A549 (cell line): Measurements from ENCODE around the gene RPS17. TPM values are rescaled to one million over a fixed set of nuclear protein-coding genes. Genes with fewer than 3 reads are reported as not detected.

Source experiments
- ATAC-seq, 2 experiments: fragments of 200-7000 bp in 1 of 2; fragments of >200 bp in 1 of 2; cut with Nextera tagmentation in 1 of 2; cut with Tn5 transposase in 1 of 2; 3 replicates each; pipeline versions ENCODE4 v1.8.0 to v1.9.1; 2018 to 2020; ENCODE audit warnings: mild to moderate bottlenecking in 1 of 2, moderate library complexity in 1 of 2
- CTCF ChIA-PET: fragments of 300-600 bp; sonication (Branson Sonifier 250); formaldehyde crosslinking; extraction: SDS; loops from one replicate; lab custom pipeline; 2021; ENCODE audit warnings: antibody characterized with exemption, inconsistent platforms; lab: Yijun Ruan, JAX
- POLR2A ChIA-PET: fragments of 350-600 bp; formaldehyde crosslinking; extraction: SDS; loops from one replicate; lab custom pipeline; 2021; ENCODE audit warnings: antibody characterized with exemption, inconsistent platforms; lab: Yijun Ruan, JAX
- DNase-seq, 2 experiments: peaks; one replicate each; pipeline versions ENCODE4 v3.0.0 to v3.0.0-alpha.2; 2011 to 2016; ENCODE audit warnings: low read depth in 1 of 2, low spot score in 1 of 2
- FAIRE-seq: peaks from 2 replicates; lab custom pipeline; 2011; peaks lifted over from hg19 to GRCh38; lab: Jason Lieb, UNC
- H3K27ac ChIP-seq, 2 experiments: fragments of >200 bp; sonication (Bioruptor Twin); formaldehyde crosslinking; 3 replicates each; pipeline ENCODE4 v1.5.1; 2016 to 2017
- H3K4me1 ChIP-seq: fragments of >200 bp; sonication (Bioruptor Twin); formaldehyde crosslinking; 3 replicates; pipeline ENCODE4 v1.6.1; 2016
- H3K4me2 ChIP-seq: fragments of >200 bp; sonication (Bioruptor Twin); formaldehyde crosslinking; 3 replicates; pipeline ENCODE4 v1.6.1; 2016
- H3K4me3 ChIP-seq: fragments of >200 bp; sonication (Bioruptor Twin); formaldehyde crosslinking; 3 replicates; pipeline ENCODE4 v1.5.1; 2016
- H3K9me3 ChIP-seq: fragments of >200 bp; sonication (Bioruptor Twin); formaldehyde crosslinking; 3 replicates; pipeline ENCODE4 v1.6.1; 2016
- CBX2 ChIP-seq: fragments of 200-600 bp; sonication (generic); IDR thresholded peaks from 2 replicates; pipeline ENCODE4 v1.6.1; 2016; ENCODE audit warnings: low read depth, mild to moderate bottlenecking, borderline replicate concordance
- EHMT2 ChIP-seq: fragments of 200-600 bp; sonication (generic); IDR thresholded peaks from 2 replicates; pipeline ENCODE4 v1.6.1; 2016; ENCODE audit warnings: antibody characterized with exemption, low read depth, mild to moderate bottlenecking, moderate library complexity
- EP300 ChIP-seq, 2 experiments: fragments of >200 bp; sonication (Bioruptor Twin); formaldehyde crosslinking; IDR thresholded peaks; 2 replicates in 1 of 2; 3 replicates in 1 of 2; pipeline ENCODE4 v1.6.1; 2016 to 2017
- FOSB ChIP-seq: fragments of 250-450 bp; sonication (Bioruptor Pico); IDR thresholded peaks from 2 replicates; pipeline ENCODE4 v1.5.0; 2020; ENCODE audit warnings: mild to moderate bottlenecking, moderate library complexity
- GATA3 ChIP-seq: IDR thresholded peaks from 2 replicates; pipeline ENCODE4 v1.6.1; 2012; ENCODE audit warnings: borderline replicate concordance
- HOXB5 ChIP-seq: fragments of 250-450 bp; sonication (Bioruptor Pico); IDR thresholded peaks from 2 replicates; pipeline ENCODE4 v1.5.0; 2020; ENCODE audit warnings: mild to moderate bottlenecking, moderate library complexity
- JUN ChIP-seq, 2 experiments: fragments of >200 bp; sonication (Bioruptor Twin); formaldehyde crosslinking; IDR thresholded peaks; 2 replicates in 1 of 2; 3 replicates in 1 of 2; pipeline ENCODE4 v1.6.1; 2016 to 2017
- KDM1A ChIP-seq: fragments of 200-600 bp; sonication (generic); IDR thresholded peaks from 2 replicates; pipeline ENCODE4 v1.6.1; 2016; ENCODE audit warnings: low read depth, mild to moderate bottlenecking
- MAZ ChIP-seq: fragments of 150-350 bp; IDR thresholded peaks from 2 replicates; pipeline ENCODE4 v1.6.1; 2014; ENCODE audit warnings: antibody characterized with exemption, low read depth, low read length, borderline replicate concordance
- NR3C1 ChIP-seq: fragments of >200 bp; sonication (Bioruptor Twin); formaldehyde crosslinking; IDR thresholded peaks from 3 replicates; pipeline ENCODE4 v1.6.1; 2017
- RAD21 ChIP-seq, 2 experiments: fragments of >200 bp in 1 of 2; sonication (Bioruptor Twin) in 1 of 2; formaldehyde crosslinking in 1 of 2; IDR thresholded peaks in 1 of 2; conservative IDR thresholded peaks in 1 of 2; 2 replicates in 1 of 2; 3 replicates in 1 of 2; pipeline ENCODE4 v1.6.1; 2012 to 2018; ENCODE audit warnings: inconsistent platforms in 1 of 2
- RCOR1 ChIP-seq: fragments of 150-350 bp; IDR thresholded peaks from 2 replicates; pipeline ENCODE4 v1.6.1; 2014; ENCODE audit warnings: antibody characterized with exemption, low read length, low read depth
- SMC3 ChIP-seq: fragments of >200 bp; sonication (Bioruptor Twin); formaldehyde crosslinking; IDR thresholded peaks from 3 replicates; pipeline ENCODE4 v1.6.1; 2018; ENCODE audit warnings: inconsistent platforms
- ZNF302 ChIP-seq: fragments of 250-450 bp; sonication (Bioruptor Pico); IDR thresholded peaks from 2 replicates; pipeline ENCODE4 v1.9.0; 2021; ENCODE audit warnings: inconsistent platforms, mild to moderate bottlenecking, moderate library complexity
- WGBS: methylation state at CpG from one replicate; pipeline ENCODE4 v1.1.6; 2017; ENCODE audit errors: missing lambda C conversion rate; 5-methylcytosine and 5-hydroxymethylcytosine counted together
- polyA plus RNA-seq, 4 experiments: library from polyadenylated mRNA; depleted of rRNA in 3 of 4; stranded (reverse); fragments of >200 nt; fragmentation: RNase III in 1 of 4; extraction: RNeasy Plus Mini Kit Qiagen cat#74134 plus additional on column Dnase treatment in 1 of 4; gene quantifications; 2 replicates in 3 of 4; 3 replicates in 1 of 4; pipeline ENCODE4 v1.2.3, GENCODE V29; 2011 to 2017
- TF ChIP-seq, protein P1 (sequence below): fragments of 450-650 bp; IDR thresholded peaks from 2 replicates; pipeline ENCODE4 v1.6.1; 2014; ENCODE audit warnings: antibody characterized with exemption
- TF ChIP-seq, protein P2 (sequence below): fragments of 200-600 bp; sonication (generic); IDR thresholded peaks from 2 replicates; pipeline ENCODE4 v1.6.1; 2016; ENCODE audit warnings: antibody characterized with exemption, mild to moderate bottlenecking, moderate library complexity
- TF ChIP-seq, protein P3 (sequence below): IDR thresholded peaks from 2 replicates; pipeline ENCODE4 v1.6.1; 2012
- TF ChIP-seq, protein P4 (sequence below): fragments of >200 bp; sonication (Bioruptor Twin); formaldehyde crosslinking; IDR thresholded peaks from 3 replicates; pipeline ENCODE4 v1.5.1; 2016

Gene RPS17
- polyA plus RNA-seq, 2 of the 4 experiments (the other 2 are of a cell fraction): 6,127 to 8,061 TPM

DNA sequence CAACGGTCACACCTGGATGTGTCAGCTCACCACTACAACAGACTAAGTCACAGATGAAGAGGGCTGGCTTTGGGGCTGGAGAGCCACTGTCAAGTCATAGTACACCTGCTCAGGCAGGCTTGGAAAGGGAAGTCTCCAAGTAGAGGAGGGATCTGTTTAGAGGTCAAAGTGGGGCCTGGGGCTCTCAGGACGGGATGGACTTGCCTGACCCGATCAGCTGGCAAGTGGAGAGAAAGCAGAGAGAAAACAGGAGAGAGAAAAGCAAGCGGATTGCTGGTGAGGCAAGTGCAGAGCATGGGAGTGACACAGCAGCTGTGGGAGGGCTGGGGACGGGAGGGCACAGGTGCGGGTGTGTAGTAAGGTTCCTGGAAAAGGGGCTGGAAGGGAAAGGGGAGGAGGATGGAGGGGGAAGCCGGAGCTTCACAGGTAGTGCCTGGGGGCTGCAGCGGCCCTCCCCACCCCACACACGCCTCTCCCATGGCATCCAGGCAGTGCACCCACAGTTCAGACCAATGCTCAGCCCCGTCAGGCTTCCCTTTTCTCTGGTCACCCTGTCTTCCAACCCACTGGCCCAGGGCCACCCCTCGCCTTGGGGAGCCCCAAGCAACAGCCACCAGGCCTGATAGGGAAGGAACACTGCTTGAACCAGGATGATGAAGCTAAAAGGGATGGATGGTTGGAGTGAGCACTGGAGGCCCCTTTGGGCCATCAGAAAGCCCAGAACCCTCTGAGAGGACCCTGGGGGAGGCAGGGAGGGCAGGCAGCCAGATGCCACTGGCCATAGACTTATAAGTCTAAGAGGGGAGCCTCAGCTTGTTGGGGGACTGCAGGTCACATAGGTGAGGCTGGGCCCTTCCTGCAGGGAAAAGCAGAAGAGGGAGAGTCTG, 8.5 kb downstream of the RPS17 start:
- 78% methylated on average over 11 of the region's 11 CpGs for WGBS
- H3K4me2 ChIP-seq: no peak overlapping the region
- TF ChIP-seq MAZ (no peak), KDM1A (no peak), CBX2 (no peak)
- TF ChIP-seq, protein P1, sequence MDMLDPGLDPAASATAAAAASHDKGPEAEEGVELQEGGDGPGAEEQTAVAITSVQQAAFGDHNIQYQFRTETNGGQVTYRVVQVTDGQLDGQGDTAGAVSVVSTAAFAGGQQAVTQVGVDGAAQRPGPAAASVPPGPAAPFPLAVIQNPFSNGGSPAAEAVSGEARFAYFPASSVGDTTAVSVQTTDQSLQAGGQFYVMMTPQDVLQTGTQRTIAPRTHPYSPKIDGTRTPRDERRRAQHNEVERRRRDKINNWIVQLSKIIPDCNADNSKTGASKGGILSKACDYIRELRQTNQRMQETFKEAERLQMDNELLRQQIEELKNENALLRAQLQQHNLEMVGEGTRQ: no peak
- TF ChIP-seq, protein P2, sequence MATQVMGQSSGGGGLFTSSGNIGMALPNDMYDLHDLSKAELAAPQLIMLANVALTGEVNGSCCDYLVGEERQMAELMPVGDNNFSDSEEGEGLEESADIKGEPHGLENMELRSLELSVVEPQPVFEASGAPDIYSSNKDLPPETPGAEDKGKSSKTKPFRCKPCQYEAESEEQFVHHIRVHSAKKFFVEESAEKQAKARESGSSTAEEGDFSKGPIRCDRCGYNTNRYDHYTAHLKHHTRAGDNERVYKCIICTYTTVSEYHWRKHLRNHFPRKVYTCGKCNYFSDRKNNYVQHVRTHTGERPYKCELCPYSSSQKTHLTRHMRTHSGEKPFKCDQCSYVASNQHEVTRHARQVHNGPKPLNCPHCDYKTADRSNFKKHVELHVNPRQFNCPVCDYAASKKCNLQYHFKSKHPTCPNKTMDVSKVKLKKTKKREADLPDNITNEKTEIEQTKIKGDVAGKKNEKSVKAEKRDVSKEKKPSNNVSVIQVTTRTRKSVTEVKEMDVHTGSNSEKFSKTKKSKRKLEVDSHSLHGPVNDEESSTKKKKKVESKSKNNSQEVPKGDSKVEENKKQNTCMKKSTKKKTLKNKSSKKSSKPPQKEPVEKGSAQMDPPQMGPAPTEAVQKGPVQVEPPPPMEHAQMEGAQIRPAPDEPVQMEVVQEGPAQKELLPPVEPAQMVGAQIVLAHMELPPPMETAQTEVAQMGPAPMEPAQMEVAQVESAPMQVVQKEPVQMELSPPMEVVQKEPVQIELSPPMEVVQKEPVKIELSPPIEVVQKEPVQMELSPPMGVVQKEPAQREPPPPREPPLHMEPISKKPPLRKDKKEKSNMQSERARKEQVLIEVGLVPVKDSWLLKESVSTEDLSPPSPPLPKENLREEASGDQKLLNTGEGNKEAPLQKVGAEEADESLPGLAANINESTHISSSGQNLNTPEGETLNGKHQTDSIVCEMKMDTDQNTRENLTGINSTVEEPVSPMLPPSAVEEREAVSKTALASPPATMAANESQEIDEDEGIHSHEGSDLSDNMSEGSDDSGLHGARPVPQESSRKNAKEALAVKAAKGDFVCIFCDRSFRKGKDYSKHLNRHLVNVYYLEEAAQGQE: no peak
- no peak overlapping the region for H3K4me3 ChIP-seq
- ChIA-PET POLR2A (interaction anchor here (3.0 kb wide), 1 partner anchor 8 kb away, joined by 52 read pairs; the partner anchor contains the start of gene RPS17), CTCF (interaction anchor here (0.7 to 5.9 kb wide), 14 partner anchors 9 to 1122 kb away, joined by 3 to 108 read pairs (median 4); partner anchors contain the start of gene RPS17)
- DNase-seq (no peak), ATAC-seq (peak; percentile 22 to 30; a peak in 3 of 6 replicates), FAIRE-seq (no peak)
- no peak overlapping the region for H3K27ac ChIP-seq
- no peaks in the 10 kb centered on the region for H3K9me3 ChIP-seq
- peaks cover 7% of the 10 kb centered on the region for H3K4me1 ChIP-seq

DNA sequence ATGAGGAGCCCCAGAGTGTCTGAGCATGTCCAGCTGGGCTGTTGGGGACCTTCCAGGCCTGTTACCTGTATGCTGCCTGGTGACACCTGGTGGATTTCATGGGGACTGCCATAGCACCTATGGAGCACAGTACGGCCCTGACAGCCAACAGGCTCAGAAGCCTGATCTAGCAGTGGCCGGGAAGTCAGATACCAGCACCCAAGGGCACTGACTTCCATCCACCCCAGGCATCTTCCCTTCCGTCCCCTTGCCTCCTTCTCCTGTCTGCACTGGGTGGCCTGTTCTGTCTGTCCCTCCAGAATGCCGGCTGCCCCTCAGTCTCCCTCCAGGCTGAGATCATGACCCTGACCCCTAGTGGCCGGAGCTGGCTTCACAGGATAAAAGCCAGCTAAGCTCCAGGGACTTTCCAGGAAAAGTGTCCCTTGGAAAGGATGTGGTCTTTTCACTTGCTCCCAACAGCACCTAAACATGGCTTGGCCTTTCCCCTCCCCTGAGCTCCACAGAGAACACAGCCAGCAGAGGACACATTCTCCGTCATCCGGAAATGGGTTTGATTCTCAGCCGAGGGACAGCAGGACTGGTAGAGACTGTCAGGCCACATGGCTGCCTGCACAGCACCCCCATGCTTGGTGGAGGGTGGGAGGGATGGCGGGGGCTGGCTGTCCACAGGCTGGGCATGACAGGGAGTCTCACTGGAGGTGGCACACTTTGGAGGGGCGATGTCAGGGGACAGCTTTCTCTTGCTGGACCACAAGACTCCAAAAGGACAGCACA, 9.5 kb downstream of the RPS17 start:
- 12% methylated on average over 10 of the region's 10 CpGs for WGBS
- no peak for FAIRE-seq
- ChIA-PET POLR2A (interaction anchor here (0.6 to 3.0 kb wide), 3 partner anchors 9 to 472 kb away, joined by 3 to 52 read pairs (median 4); partner anchors contain the start of gene RPS17), CTCF (interaction anchor here (0.5 to 5.9 kb wide), 26 partner anchors 10 to 1913 kb away, joined by 3 to 108 read pairs (median 3); partner anchors contain the start of genes RPS17 and WHAMM)
- DNase-seq: peak; percentile 80 to 86
- H3K4me3 ChIP-seq: no peak overlapping the region
- H3K27ac ChIP-seq: peak overlapping the region in 1 of 2 experiments; percentile 66; a peak in 3 of 6 replicates
- H3K4me1 ChIP-seq: peaks cover 4% of the 10 kb centered on the region; the same call in 1 of the 3 replicates
- peak; percentile 77 to 81 for ATAC-seq
- peak overlapping the region; percentile 81 for H3K4me2 ChIP-seq
- TF ChIP-seq SMC3: peak; percentile 80
- TF ChIP-seq, protein P3, sequence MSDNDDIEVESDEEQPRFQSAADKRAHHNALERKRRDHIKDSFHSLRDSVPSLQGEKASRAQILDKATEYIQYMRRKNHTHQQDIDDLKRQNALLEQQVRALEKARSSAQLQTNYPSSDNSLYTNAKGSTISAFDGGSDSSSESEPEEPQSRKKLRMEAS: peak; percentile 22; the same call in 1 of the 2 replicates
- no peak for TF ChIP-seq NR3C1
- TF ChIP-seq EHMT2: no peak
- 0 out of 5 replicates have a peak, but pooled peaks of 1 of the 2 experiments have one; percentile 36 for TF ChIP-seq JUN (IDR thresholded peaks at IDR 0.05)
- TF ChIP-seq RCOR1: no peak
- TF ChIP-seq, protein P4, sequence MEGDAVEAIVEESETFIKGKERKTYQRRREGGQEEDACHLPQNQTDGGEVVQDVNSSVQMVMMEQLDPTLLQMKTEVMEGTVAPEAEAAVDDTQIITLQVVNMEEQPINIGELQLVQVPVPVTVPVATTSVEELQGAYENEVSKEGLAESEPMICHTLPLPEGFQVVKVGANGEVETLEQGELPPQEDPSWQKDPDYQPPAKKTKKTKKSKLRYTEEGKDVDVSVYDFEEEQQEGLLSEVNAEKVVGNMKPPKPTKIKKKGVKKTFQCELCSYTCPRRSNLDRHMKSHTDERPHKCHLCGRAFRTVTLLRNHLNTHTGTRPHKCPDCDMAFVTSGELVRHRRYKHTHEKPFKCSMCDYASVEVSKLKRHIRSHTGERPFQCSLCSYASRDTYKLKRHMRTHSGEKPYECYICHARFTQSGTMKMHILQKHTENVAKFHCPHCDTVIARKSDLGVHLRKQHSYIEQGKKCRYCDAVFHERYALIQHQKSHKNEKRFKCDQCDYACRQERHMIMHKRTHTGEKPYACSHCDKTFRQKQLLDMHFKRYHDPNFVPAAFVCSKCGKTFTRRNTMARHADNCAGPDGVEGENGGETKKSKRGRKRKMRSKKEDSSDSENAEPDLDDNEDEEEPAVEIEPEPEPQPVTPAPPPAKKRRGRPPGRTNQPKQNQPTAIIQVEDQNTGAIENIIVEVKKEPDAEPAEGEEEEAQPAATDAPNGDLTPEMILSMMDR: peak; percentile 98
- TF ChIP-seq ZNF302: no peak
- no peak for TF ChIP-seq HOXB5 (CRISPR knock-in tag)
- TF ChIP-seq GATA3: no peak
- no peak for TF ChIP-seq EP300 (IDR thresholded peaks at IDR 0.05)
- TF ChIP-seq FOSB (CRISPR knock-in tag): no peak
- peak; percentile 28 to 62 for TF ChIP-seq RAD21 (conservative IDR thresholded peaks at IDR 0.05 in 1 of 2, IDR thresholded peaks at IDR 0.05 in 1 of 2)
- H3K9me3 ChIP-seq: no peaks in the 10 kb centered on the region
